ENCODE data around the gene FMN1.
A peak's percentile ranks its signal among the peaks of the same experiment; 100 is the strongest.

FMN1 gene, protein sequence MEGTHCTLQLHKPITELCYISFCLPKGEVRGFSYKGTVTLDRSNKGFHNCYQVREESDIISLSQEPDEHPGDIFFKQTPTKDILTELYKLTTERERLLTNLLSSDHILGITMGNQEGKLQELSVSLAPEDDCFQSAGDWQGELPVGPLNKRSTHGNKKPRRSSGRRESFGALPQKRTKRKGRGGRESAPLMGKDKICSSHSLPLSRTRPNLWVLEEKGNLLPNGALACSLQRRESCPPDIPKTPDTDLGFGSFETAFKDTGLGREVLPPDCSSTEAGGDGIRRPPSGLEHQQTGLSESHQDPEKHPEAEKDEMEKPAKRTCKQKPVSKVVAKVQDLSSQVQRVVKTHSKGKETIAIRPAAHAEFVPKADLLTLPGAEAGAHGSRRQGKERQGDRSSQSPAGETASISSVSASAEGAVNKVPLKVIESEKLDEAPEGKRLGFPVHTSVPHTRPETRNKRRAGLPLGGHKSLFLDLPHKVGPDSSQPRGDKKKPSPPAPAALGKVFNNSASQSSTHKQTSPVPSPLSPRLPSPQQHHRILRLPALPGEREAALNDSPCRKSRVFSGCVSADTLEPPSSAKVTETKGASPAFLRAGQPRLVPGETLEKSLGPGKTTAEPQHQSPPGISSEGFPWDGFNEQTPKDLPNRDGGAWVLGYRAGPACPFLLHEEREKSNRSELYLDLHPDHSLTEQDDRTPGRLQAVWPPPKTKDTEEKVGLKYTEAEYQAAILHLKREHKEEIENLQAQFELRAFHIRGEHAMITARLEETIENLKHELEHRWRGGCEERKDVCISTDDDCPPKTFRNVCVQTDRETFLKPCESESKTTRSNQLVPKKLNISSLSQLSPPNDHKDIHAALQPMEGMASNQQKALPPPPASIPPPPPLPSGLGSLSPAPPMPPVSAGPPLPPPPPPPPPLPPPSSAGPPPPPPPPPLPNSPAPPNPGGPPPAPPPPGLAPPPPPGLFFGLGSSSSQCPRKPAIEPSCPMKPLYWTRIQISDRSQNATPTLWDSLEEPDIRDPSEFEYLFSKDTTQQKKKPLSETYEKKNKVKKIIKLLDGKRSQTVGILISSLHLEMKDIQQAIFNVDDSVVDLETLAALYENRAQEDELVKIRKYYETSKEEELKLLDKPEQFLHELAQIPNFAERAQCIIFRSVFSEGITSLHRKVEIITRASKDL (N-terminal part only)

GRCh38 chr15:33194704-33195670 is at the start of gene FMN1:
TSS of gene FMN1 (minus strand) at chr15:33194714. CDS start at chr15:33154914, 39,800 bp downstream.
- ATAC-seq (peak; percentile 89), DNase-seq (ENCODE audit: low spot score in 2 of 2) (peak; percentile 55 to 78)
- H3K4me3 Mint-ChIP-seq, result peak within 1 kb of the TSS; percentile 59
- no peaks in the 10 kb centered on the region for H3K9me3 Mint-ChIP-seq
- peaks cover 25% of the 10 kb centered on the region for H3K4me1 Mint-ChIP-seq
- H3K36me3 Mint-ChIP-seq, result no peaks in the 10 kb centered on the region
- H3K27ac Mint-ChIP-seq, result no peak within 1 kb of the TSS

- Mint-ChIP-seq H3K36me3 (no peaks in the 10 kb centered on the region), H3K4me3 (no peak overlapping the region), H3K4me1 (no peaks in the 10 kb centered on the region), H3K27ac (no peak overlapping the region), H3K9me3 (no peaks in the 10 kb centered on the region)
- DNase-seq (ENCODE audit: low spot score in 2 of 2) (no peak), ATAC-seq (peak; percentile 46)
These were observed 49.4 kb upstream of the FMN1 start for GRCh38 chr15:33243869-33244268.

- no peak overlapping the region for H3K27ac Mint-ChIP-seq
- ATAC-seq, result no peak
- no peaks in the 10 kb centered on the region for H3K36me3 Mint-ChIP-seq
These were observed 48.9 kb upstream of the FMN1 start for GRCh38 chr15:33243393-33243792.

DNA sequence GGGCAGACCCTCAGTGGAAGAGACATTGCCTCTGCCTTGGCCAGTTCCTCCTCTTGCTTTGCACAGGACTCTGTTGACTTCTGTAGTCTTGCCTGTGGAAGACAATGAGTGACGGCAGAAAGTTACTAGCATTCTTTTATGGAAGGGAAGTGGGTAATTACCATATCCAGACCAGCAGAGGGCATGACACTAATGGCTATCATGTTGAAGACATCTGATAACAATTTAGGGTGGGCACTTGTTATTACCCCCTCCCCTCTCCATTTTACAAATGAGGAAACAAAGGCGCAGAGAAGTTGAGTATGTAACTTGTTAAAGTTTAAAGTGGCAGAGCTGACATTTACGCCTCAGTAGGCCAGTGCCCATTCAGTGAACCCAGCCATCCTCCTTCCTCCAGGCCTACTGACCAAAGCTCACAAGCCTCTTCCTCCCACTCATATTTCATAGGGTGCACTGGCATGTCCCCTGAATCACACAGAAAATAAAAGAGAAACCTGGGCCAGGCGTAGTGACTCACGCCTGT is 48.2 kb upstream of the FMN1 start:
- DNase-seq (ENCODE audit: low spot score in 2 of 2) (no peak), ATAC-seq (no peak)
- Mint-ChIP-seq H3K4me3 (no peak overlapping the region), H3K36me3 (no peaks in the 10 kb centered on the region), H3K9me3 (no peaks in the 10 kb centered on the region), H3K4me1 (no peaks in the 10 kb centered on the region), H3K27ac (no peak overlapping the region)

More at GRCh38 chr15:33243393-33243792, 48.9 kb upstream of the FMN1 start:
- Mint-ChIP-seq H3K9me3 (no peaks in the 10 kb centered on the region), H3K4me3 (no peak overlapping the region), H3K4me1 (no peaks in the 10 kb centered on the region)
- DNase-seq (ENCODE audit: low spot score in 2 of 2), result no peak

DNA sequence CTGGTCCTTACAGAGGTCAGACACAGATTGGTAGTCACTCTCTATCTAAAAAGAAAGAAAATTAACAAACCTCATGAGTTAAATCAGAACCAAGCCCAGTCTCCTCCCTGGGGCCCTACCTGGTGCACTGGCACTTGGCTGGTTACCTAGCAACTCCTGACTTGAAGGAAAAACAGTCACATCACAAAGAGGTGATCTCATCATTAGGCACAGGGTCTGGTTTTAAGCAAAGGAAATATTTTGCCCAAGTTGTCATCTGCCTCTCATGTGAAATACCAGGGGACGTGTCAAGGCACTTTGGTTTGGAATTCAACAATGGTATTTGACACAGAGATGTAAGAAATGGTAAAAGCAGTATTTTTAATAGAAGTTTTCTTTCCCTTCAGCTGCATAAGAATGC is 47.7 kb upstream of the FMN1 start:
- Mint-ChIP-seq H3K36me3 (no peaks in the 10 kb centered on the region), H3K9me3 (no peaks in the 10 kb centered on the region)
- ATAC-seq, result peak; percentile 66

GRCh38 chr15:33236841-33237509 is 42.5 kb upstream of the FMN1 start:
- DNase-seq (ENCODE audit: low spot score in 2 of 2), result no peak
- Mint-ChIP-seq H3K4me1 (no peaks in the 10 kb centered on the region), H3K27ac (no peak overlapping the region), H3K36me3 (no peaks in the 10 kb centered on the region), H3K4me3 (no peak overlapping the region), H3K9me3 (no peaks in the 10 kb centered on the region)
- no peak for ATAC-seq

More for the DNA sequence above, 47.7 kb upstream of the FMN1 start:
- Mint-ChIP-seq H3K4me1 (no peaks in the 10 kb centered on the region), H3K4me3 (no peak overlapping the region), H3K27ac (no peak overlapping the region)
- DNase-seq (ENCODE audit: low spot score in 2 of 2), result no peak

- DNase-seq (ENCODE audit: low spot score in 2 of 2) (no peak), ATAC-seq (no peak)
- Mint-ChIP-seq H3K4me1 (no peaks in the 10 kb centered on the region), H3K27ac (no peak overlapping the region), H3K4me3 (no peak overlapping the region), H3K9me3 (no peaks in the 10 kb centered on the region), H3K36me3 (no peaks in the 10 kb centered on the region)
These were observed 39.5 kb upstream of the FMN1 start for GRCh38 chr15:33234020-33234461.

- no peak overlapping the region for H3K27ac Mint-ChIP-seq
- peak in 1 of 2 donors; percentile 8 for DNase-seq (ENCODE audit: low spot score in 2 of 2)
- H3K9me3 Mint-ChIP-seq, result no peaks in the 10 kb centered on the region
- H3K4me3 Mint-ChIP-seq, result no peak overlapping the region
- H3K4me1 Mint-ChIP-seq, result no peaks in the 10 kb centered on the region
- H3K36me3 Mint-ChIP-seq, result no peaks in the 10 kb centered on the region
- ATAC-seq, result peak; percentile 85
These were observed 32.2 kb upstream of the FMN1 start for GRCh38 chr15:33226559-33227181.

DNA sequence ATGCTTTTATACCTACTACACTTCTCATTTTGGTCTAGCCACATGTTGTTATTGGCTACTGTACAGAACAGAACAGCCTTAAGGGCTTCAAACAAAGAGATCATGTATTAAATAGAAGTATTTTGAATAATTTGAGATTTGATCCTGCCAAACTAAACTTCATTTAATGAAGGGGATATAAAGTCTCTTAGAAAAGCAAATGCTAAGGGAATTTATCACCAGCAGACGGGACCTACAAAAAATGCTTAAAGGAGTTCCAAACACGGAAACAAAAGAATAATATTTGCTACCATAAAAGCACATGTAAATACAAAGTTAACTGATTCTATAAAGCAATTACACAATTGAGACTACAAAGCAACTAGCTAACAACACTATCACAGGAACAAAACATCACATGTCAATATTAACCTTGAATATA is 23.6 kb upstream of the FMN1 start:
- Mint-ChIP-seq H3K9me3 (no peaks in the 10 kb centered on the region), H3K27ac (no peak overlapping the region), H3K36me3 (no peaks in the 10 kb centered on the region), H3K4me1 (no peaks in the 10 kb centered on the region), H3K4me3 (no peak overlapping the region)
- DNase-seq (ENCODE audit: low spot score in 2 of 2) (no peak), ATAC-seq (no peak)

DNA sequence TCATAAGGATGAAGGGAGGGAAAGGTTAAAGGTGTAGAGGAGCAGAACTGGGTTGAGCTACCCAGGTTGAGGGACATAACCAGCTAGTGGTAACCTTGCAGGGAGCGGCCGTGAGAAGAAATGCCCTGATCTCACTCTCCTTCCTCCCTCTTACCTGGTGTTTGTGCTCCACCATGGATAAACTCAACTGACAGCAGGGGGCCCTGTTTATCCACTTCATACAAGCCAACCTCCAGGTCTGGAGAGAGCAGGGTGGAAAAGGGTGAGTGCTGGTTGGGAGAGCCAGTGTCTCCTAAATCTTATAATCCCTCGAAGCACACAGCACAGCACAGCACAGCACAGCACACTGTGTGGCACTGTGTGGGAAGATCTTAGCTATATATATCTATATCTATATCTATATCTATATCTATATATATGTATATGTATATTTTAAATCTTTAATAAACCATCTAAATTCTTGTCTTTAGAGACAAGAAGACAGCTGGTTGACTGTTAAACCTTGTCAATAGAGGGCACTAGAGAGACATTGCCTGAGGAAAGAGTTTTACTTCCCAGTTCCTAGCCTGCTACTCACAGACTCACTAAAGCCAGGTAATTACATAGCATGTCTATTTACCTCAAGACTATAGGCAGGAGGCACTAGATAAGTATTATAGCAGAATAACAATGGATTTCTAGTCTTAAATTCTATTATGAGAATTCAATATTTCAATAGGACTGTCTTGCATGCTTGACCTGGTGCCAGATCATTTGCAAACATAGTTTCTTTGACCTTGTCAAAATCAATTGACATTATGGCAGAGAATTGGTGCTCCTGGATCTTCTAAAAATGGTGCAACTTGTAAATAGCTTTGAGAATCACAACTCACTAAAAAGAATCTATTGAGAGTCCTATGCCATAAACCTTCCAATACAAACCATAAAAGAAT is 21.7 kb upstream of the FMN1 start:
- ATAC-seq (no peak), DNase-seq (ENCODE audit: low spot score in 2 of 2) (no peak)
- no peaks in the 10 kb centered on the region for H3K9me3 Mint-ChIP-seq
- H3K4me1 Mint-ChIP-seq, result no peaks in the 10 kb centered on the region
- no peaks in the 10 kb centered on the region for H3K36me3 Mint-ChIP-seq
- no peak overlapping the region for H3K4me3 Mint-ChIP-seq
- no peak overlapping the region for H3K27ac Mint-ChIP-seq

DNA sequence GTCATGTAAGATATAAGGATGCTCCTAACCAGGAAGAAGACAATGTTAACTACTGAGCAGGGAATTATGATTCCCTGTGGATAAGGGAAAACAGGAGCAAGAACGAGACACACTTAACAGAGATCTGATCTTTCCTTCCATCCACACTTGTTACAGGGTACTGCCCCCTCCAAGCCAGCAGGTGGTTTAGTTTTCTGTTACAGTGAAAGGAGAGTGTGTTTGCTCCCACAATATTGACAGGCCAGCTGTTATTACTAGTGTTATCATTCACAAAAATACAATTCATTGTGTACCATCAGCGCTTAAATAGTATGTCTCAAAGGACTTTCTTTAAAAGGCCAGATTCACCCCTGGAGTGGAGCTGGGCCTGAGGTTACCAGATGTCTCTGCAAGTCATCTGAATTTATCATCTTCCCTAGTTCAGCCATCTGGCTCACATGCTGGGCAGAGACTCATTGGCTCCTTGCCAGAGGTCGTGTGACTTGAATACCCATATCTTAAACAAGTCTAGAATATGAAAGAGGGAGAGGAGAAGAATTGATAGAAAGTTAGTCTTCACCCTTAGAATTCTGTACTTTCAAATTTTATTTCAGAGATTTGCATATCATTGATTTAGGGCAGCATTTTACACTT is 16.8 kb upstream of the FMN1 start:
- Mint-ChIP-seq H3K27ac (no peak overlapping the region), H3K4me3 (no peak overlapping the region), H3K4me1 (peaks cover 6% of the 10 kb centered on the region), H3K36me3 (no peaks in the 10 kb centered on the region), H3K9me3 (peaks cover 2% of the 10 kb centered on the region)
- no peak for ATAC-seq
- DNase-seq (ENCODE audit: low spot score in 2 of 2), result no peak

Data from stimulated activated effector memory CD8-positive, alpha-beta T cell treated with anti-CD3 and anti-CD28 coated beads, Interleukin-12 subunit alpha, Interleukin-12 subunit beta, amount 100 ng/mL, for 72 hours (primary cell).